ENCODE data around the gene SKAP2.

The SKAP2 gene

GRCh38 chr7:26690135-26690805 lies 174.1 kb downstream of the SKAP2 start:
- DNase-seq (ENCODE audit: low read depth, low spot score), result no peak
- H3K4me3 ChIP-seq (ENCODE audit: low read depth, low read length), result no peak overlapping the region
- in situ Hi-C loops (cut with HindIII; ENCODE audit: low sequenced_read_pairs), result no loop called here
- no peak for TF ChIP-seq CTCF (IDR thresholded peaks at IDR 0.05; ENCODE audit: low read depth, low read length)

GRCh38 chr7:26688936-26689506 lies 175.4 kb downstream of the SKAP2 start:
- in situ Hi-C loops (cut with HindIII; ENCODE audit: low sequenced_read_pairs), result no loop called here
- no peak for DNase-seq (ENCODE audit: low read depth, low spot score)
- TF ChIP-seq CTCF (IDR thresholded peaks at IDR 0.05; ENCODE audit: low read depth, low read length), result no peak
- no peak overlapping the region for H3K4me3 ChIP-seq (ENCODE audit: low read depth, low read length)

GRCh38 chr7:26688388-26688787 lies 176.0 kb downstream of the SKAP2 start:
- in situ Hi-C loops (cut with HindIII; ENCODE audit: low sequenced_read_pairs), result no loop called here
- no peak overlapping the region for H3K4me3 ChIP-seq (ENCODE audit: low read depth, low read length)
- no peak for TF ChIP-seq CTCF (IDR thresholded peaks at IDR 0.05; ENCODE audit: low read depth, low read length)
- DNase-seq (ENCODE audit: low read depth, low spot score), result no peak

- no peak for TF ChIP-seq CTCF (IDR thresholded peaks at IDR 0.05; ENCODE audit: low read depth, low read length)
- no peak for DNase-seq (ENCODE audit: low read depth, low spot score)
- H3K4me3 ChIP-seq (ENCODE audit: low read depth, low read length), result no peak overlapping the region
- in situ Hi-C loops (cut with HindIII; ENCODE audit: low sequenced_read_pairs), result no loop called here
These were observed 177.4 kb downstream of the SKAP2 start for GRCh38 chr7:26687032-26687431.

GRCh38 chr7:26686448-26686981 lies 177.9 kb downstream of the SKAP2 start:
- H3K4me3 ChIP-seq (ENCODE audit: low read depth, low read length), result no peak overlapping the region
- DNase-seq (ENCODE audit: low read depth, low spot score), result peak; percentile 85
- TF ChIP-seq CTCF (IDR thresholded peaks at IDR 0.05; ENCODE audit: low read depth, low read length), result peak; percentile 41
- in situ Hi-C loops (cut with HindIII; ENCODE audit: low sequenced_read_pairs), result no loop called here

- in situ Hi-C loops (cut with HindIII; ENCODE audit: low sequenced_read_pairs), result no loop called here
- H3K4me3 ChIP-seq (ENCODE audit: low read depth, low read length), result no peak overlapping the region
- TF ChIP-seq CTCF (IDR thresholded peaks at IDR 0.05; ENCODE audit: low read depth, low read length), result no peak
These were observed 178.8 kb downstream of the SKAP2 start for GRCh38 chr7:26685606-26686005.

More at GRCh38 chr7:26685606-26686005, 178.8 kb downstream of the SKAP2 start:
- no peak for DNase-seq (ENCODE audit: low read depth, low spot score)
